Mesothelial cell of epicardium (in vitro differentiated cells): ENCODE measurements around the gene KLHL1. TPM values are rescaled to one million over a fixed set of nuclear protein-coding genes. Genes with fewer than 3 reads are reported as not detected.

Experiments
- DNase-seq, 2 experiments: peaks; one replicate each; pipeline ENCODE4 v3.0.0; 2021; ENCODE audit warnings: low spot score in 2 of 2; ENCODE audit not compliant: unreplicated experiment in 2 of 2
- H3K27ac Mint-ChIP-seq: 2 replicates; pipeline ENCODE4 v1.8.0; 2021; ENCODE audit warnings: mixed read lengths
- H3K27me3 Mint-ChIP-seq: 2 replicates; pipeline ENCODE4 v1.8.0; 2021; ENCODE audit warnings: low read depth, mixed read lengths
- H3K36me3 Mint-ChIP-seq: 2 replicates; pipeline ENCODE4 v1.8.0; 2021; ENCODE audit warnings: mixed read lengths
- H3K4me1 Mint-ChIP-seq: 2 replicates; pipeline ENCODE4 v1.8.0; 2021; ENCODE audit warnings: mixed read lengths
- H3K4me3 Mint-ChIP-seq: 2 replicates; pipeline ENCODE4 v1.8.0; 2021; ENCODE audit warnings: mild to moderate bottlenecking, moderate library complexity, mixed read lengths
- H3K9me3 Mint-ChIP-seq: 2 replicates; pipeline ENCODE4 v1.8.0; 2021; ENCODE audit warnings: mixed read lengths
- total RNA-seq: library from RNA; stranded (reverse); gene quantifications from 3 replicates; pipeline ENCODE4 v1.2.1, GENCODE V29; 2021
- TF ChIP-seq, protein P1 (sequence below): fragments of 200-600 bp; sonication (generic); IDR thresholded peaks from one replicate; pipeline ENCODE4 v1.5.0; 2021; ENCODE audit warnings: antibody characterized with exemption; ENCODE audit not compliant: unreplicated experiment

Gene KLHL1
- total RNA-seq, 1 donor from 2014 or later = not detected

DNA sequence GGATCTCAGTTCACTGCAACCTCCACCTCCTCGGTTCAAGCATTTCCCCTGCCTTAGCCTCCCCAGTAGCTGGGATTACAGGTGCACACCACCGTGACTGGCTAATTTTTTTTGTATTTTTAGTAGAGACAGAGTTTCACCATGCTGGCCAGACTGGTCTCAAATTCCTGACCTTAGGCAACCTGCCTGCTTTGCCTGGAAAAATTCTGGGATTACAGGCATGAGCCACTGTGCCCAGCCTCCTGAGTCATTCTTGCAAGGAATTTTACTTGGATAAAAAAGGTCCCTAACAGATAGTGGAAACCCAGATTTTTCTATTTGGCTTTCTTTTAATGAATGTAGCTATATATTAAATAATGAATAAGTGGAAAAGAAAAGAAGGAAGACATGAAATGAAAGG is 450.6 kb downstream of the KLHL1 start:
- Mint-ChIP-seq H3K4me1 (no peaks in the 10 kb centered on the region), H3K27ac (no peak overlapping the region), H3K9me3 (peaks cover 43% of the 10 kb centered on the region), H3K36me3 (peaks cover 12% of the 10 kb centered on the region), H3K27me3 (no peaks in the 10 kb centered on the region), H3K4me3 (no peak overlapping the region)
- DNase-seq = no peak
- TF ChIP-seq, protein P1, sequence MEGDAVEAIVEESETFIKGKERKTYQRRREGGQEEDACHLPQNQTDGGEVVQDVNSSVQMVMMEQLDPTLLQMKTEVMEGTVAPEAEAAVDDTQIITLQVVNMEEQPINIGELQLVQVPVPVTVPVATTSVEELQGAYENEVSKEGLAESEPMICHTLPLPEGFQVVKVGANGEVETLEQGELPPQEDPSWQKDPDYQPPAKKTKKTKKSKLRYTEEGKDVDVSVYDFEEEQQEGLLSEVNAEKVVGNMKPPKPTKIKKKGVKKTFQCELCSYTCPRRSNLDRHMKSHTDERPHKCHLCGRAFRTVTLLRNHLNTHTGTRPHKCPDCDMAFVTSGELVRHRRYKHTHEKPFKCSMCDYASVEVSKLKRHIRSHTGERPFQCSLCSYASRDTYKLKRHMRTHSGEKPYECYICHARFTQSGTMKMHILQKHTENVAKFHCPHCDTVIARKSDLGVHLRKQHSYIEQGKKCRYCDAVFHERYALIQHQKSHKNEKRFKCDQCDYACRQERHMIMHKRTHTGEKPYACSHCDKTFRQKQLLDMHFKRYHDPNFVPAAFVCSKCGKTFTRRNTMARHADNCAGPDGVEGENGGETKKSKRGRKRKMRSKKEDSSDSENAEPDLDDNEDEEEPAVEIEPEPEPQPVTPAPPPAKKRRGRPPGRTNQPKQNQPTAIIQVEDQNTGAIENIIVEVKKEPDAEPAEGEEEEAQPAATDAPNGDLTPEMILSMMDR = no peak

DNA sequence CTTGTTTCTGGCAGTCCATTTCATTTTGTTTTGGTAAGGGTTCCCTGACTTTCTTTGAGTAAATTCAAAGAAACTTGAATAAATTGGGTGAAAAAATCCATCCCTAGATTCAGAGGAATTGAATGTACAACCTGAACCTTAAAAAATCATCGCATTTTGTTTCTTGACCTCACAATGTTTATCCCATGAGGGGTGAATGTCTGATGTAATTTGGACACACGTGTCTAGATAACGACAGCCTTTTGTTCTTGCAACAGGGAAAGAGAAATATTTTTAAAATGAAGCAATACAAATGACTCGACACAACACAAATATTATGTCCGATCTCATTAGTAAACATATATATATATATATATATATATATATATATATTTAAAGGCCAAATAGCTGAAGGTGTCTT is 453.9 kb downstream of the KLHL1 start:
- H3K27me3 Mint-ChIP-seq = no peaks in the 10 kb centered on the region
- peaks cover 22% of the 10 kb centered on the region for H3K9me3 Mint-ChIP-seq
- H3K36me3 Mint-ChIP-seq = peaks cover 2% of the 10 kb centered on the region
- TF ChIP-seq, protein P1 = no peak
- H3K27ac Mint-ChIP-seq = no peak overlapping the region
- DNase-seq = no peak
- peaks cover 4% of the 10 kb centered on the region for H3K4me1 Mint-ChIP-seq
- H3K4me3 Mint-ChIP-seq = no peak overlapping the region

Other genes starting within 250 kb of the KLHL1 start
- not detected in 3 replicates for gene ATXN8OS, start 626 bp downstream of the KLHL1 start, total RNA-seq